Liver (tissue), 9 donors: ENCODE measurements around the gene DDB1. TPM values are rescaled to one million over a fixed set of nuclear protein-coding genes. Genes with fewer than 3 reads are reported as not detected.
A peak's percentile ranks its signal among the peaks of the same experiment; 100 is the strongest.
"Not testable (repeated sequence)": the region's sequence is repeated elsewhere in the genome, so short reads cannot be mapped to it uniquely, and the experiment has no call there.

Experiments
- DNase-seq: peaks from one replicate; pipeline ENCODE4 v3.0.0-alpha.2; 2017; ENCODE audit warnings: low spot score
- H3K27ac ChIP-seq, 2 donors: one replicate each; pipeline ENCODE4 v1.7.0; 2013; ENCODE audit warnings: inconsistent platforms in 2 of 2, low read length in 2 of 2, control low read depth in 1 of 2, low read depth in 1 of 2, mild to moderate bottlenecking in 1 of 2
- H3K27me3 ChIP-seq, 4 donors: one replicate each; pipeline versions ENCODE4 v1.6.1 to v1.7.0; 2013; ENCODE audit warnings: low read length in 3 of 4, inconsistent platforms in 1 of 4, mild to moderate bottlenecking in 1 of 4, moderate library complexity in 1 of 4; ENCODE audit not compliant: control insufficient read depth in 4 of 4, insufficient read depth in 4 of 4
- H3K36me3 ChIP-seq, 4 donors: one replicate each; pipeline versions ENCODE4 v1.6.1 to v1.7.0; 2013; ENCODE audit warnings: low read length in 3 of 4, mild to moderate bottlenecking in 3 of 4, low read depth in 1 of 4, moderate library complexity in 1 of 4; ENCODE audit not compliant: control insufficient read depth in 4 of 4, insufficient read depth in 3 of 4
- H3K4me1 ChIP-seq, 4 donors: one replicate each; pipeline versions ENCODE4 v1.6.1 to v1.7.0; 2013; ENCODE audit warnings: low read length in 3 of 4, mild to moderate bottlenecking in 3 of 4, moderate library complexity in 1 of 4; ENCODE audit not compliant: control insufficient read depth in 4 of 4, insufficient read depth in 4 of 4
- H3K4me3 ChIP-seq, 3 donors: one replicate each; pipeline versions ENCODE4 v1.6.1 to v1.7.0; 2013; ENCODE audit warnings: low read length in 3 of 3, control low read depth in 1 of 3, low read depth in 1 of 3, mild to moderate bottlenecking in 1 of 3
- H3K9ac ChIP-seq, 2 donors: one replicate each; pipeline ENCODE4 v1.7.0; 2013; ENCODE audit warnings: low read length in 2 of 2, mild to moderate bottlenecking in 2 of 2, moderate library complexity in 2 of 2, control low read depth in 1 of 2, low read depth in 1 of 2
- H3K9me3 ChIP-seq, 4 donors: one replicate each; pipeline versions ENCODE4 v1.6.1 to v1.7.0; 2013; ENCODE audit warnings: low read length in 3 of 4; ENCODE audit not compliant: control insufficient read depth in 4 of 4
- EGR1 ChIP-seq, 2 donors: IDR thresholded peaks; 2 replicates each; pipeline ENCODE4 v1.6.1; 2016 to 2018; ENCODE audit warnings: antibody characterized with exemption in 2 of 2, low read depth in 2 of 2
- FOXA1 ChIP-seq: IDR thresholded peaks from 2 replicates; pipeline ENCODE4 v1.6.1; 2016; ENCODE audit warnings: antibody characterized with exemption
- FOXA2 ChIP-seq: IDR thresholded peaks from 2 replicates; pipeline ENCODE4 v1.6.1; 2016; ENCODE audit warnings: antibody characterized with exemption
- GABPA ChIP-seq, 2 donors: IDR thresholded peaks in 1 of 2; conservative IDR thresholded peaks in 1 of 2; 2 replicates each; pipeline ENCODE4 v1.6.1; 2016; ENCODE audit warnings: antibody characterized with exemption in 2 of 2, mild to moderate bottlenecking in 1 of 2, moderate library complexity in 1 of 2
- HNF4A ChIP-seq, 2 donors: conservative IDR thresholded peaks; 2 replicates each; pipeline ENCODE4 v1.6.1; 2016; ENCODE audit warnings: antibody characterized with exemption in 2 of 2, mild to moderate bottlenecking in 2 of 2
- HNF4G ChIP-seq: IDR thresholded peaks from 2 replicates; pipeline ENCODE4 v1.6.1; 2016; ENCODE audit warnings: antibody characterized with exemption
- JUND ChIP-seq, 2 donors: IDR thresholded peaks; 2 replicates each; pipeline ENCODE4 v1.6.1; 2016; ENCODE audit warnings: antibody characterized with exemption in 2 of 2
- NR2F2 ChIP-seq: IDR thresholded peaks from 2 replicates; pipeline ENCODE4 v1.6.1; 2016; ENCODE audit warnings: antibody characterized with exemption
- RAD21 ChIP-seq, 2 donors: IDR thresholded peaks; 2 replicates each; pipeline ENCODE4 v1.6.1; 2016; ENCODE audit warnings: antibody characterized with exemption in 2 of 2, mild to moderate bottlenecking in 2 of 2
- RXRA ChIP-seq, 2 donors: IDR thresholded peaks; 2 replicates each; pipeline ENCODE4 v1.6.1; 2017 to 2018; ENCODE audit warnings: antibody characterized with exemption in 2 of 2, mild to moderate bottlenecking in 1 of 2
- SP1 ChIP-seq: IDR thresholded peaks from 2 replicates; pipeline ENCODE4 v1.6.1; 2018; ENCODE audit warnings: antibody characterized with exemption, mild to moderate bottlenecking
- TAF1 ChIP-seq: conservative IDR thresholded peaks from 2 replicates; pipeline ENCODE4 v1.6.1; 2016; ENCODE audit warnings: antibody characterized with exemption, mild to moderate bottlenecking
- YY1 ChIP-seq: IDR thresholded peaks from 2 replicates; pipeline ENCODE4 v1.6.1; 2016; ENCODE audit warnings: antibody characterized with exemption, mild to moderate bottlenecking
- WGBS: extraction: QIAGEN DNeasy Blood & Tissue Kit; methylation state at CpG from one replicate; pipeline ENCODE4 v1.1.7; 2013; 5-methylcytosine and 5-hydroxymethylcytosine counted together
- polyA plus RNA-seq, 2 donors: library from polyadenylated mRNA; stranded (reverse) in 1 of 2; unstranded in 1 of 2; fragments of 200-250 nt in 1 of 2; fragments of >200 nt in 1 of 2; fragmentation: Nextera tagmentation in 1 of 2; extraction: Ambion mirVana in 1 of 2; gene quantifications; one replicate each; pipeline versions ENCODE4 v1.2.1 to v1.2.3, GENCODE V29; 2013 to 2015
- total RNA-seq, 2 donors: library from RNA; depleted of rRNA; stranded (reverse); fragments of >200 nt; gene quantifications; one replicate each; pipeline ENCODE4 v1.2.3, GENCODE V29; 2014
- TF ChIP-seq, protein P1 (sequence below): IDR thresholded peaks from 2 replicates; pipeline ENCODE4 v1.6.1; 2016; ENCODE audit warnings: antibody characterized with exemption
- TF ChIP-seq, protein P2 (sequence below): IDR thresholded peaks from 2 replicates; pipeline ENCODE4 v1.6.1; 2016; ENCODE audit warnings: antibody characterized with exemption, mild to moderate bottlenecking
- TF ChIP-seq, protein P3 (sequence below): IDR thresholded peaks from 2 replicates; pipeline ENCODE4 v1.6.1; 2016; ENCODE audit warnings: antibody characterized with exemption
- TF ChIP-seq, protein P4 (sequence below): fragments of 150-350 bp; IDR thresholded peaks from 2 replicates; pipeline ENCODE4 v1.5.1; 2017; ENCODE audit warnings: improper control_type of control experiment, low read depth, low read length; ENCODE audit not compliant: missing input control
- TF ChIP-seq, protein P5 (sequence below): IDR thresholded peaks from 2 replicates; pipeline ENCODE4 v1.6.1; 2016; ENCODE audit warnings: antibody characterized with exemption
- donor health status: healthy.
- donor health status: healthy.
- donor health status: healthy.
- donor health status: healthy.
- donor health status: healthy.

Gene DDB1
- total and polyA plus RNA-seq, 4 donors, result 37.5 to 146 (median 88.9) TPM

DNA sequence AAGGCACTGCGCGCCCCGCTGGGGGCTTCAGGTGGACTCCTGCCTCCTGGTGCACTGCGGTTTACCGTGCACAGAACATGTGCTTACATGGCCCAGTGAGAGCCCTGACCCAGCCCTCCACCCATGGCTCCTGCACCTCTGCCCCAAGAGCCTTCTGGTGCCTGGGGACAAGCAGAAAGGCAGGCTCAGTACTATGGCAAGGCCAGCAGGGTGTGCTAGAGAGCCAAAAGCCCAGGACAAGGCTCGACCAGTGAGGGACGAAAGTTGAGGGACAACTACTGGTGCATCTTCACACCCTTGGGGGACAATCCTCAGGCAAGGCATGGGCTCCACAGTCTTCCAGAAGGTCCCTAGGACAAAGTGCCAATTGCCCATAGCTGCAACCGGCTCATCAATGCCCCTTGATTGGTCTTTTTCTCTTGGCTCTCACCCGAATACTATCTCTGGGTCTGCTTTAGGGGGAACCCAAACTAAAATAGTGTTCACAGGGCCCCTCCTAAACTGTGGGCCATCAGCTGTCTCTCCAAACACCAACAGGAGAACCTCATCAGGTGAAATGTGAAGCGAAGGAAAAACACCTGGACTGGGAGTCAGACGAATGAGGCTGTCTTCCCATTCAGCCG, 78.4 kb downstream of the DDB1 start:
- Histone ChIP-seq H3K9me3 (no peaks in the 10 kb centered on the region), H3K27ac (no peak overlapping the region), H3K9ac (no peak overlapping the region), H3K36me3 (no peaks in the 10 kb centered on the region), H3K4me3 (no peak overlapping the region), H3K4me1 (no peaks in the 10 kb centered on the region), H3K27me3 (no peaks in the 10 kb centered on the region)
- TF ChIP-seq EGR1 (IDR thresholded peaks at IDR 0.05; ENCODE audit: low read depth in 2 of 2) (no peak), TAF1 (no peak), RAD21 (IDR thresholded peaks at IDR 0.05) (peak; percentile 92 to 94), NR2F2 (no peak), FOXA2 (no peak), HNF4A (conservative IDR thresholded peaks at IDR 0.05) (no peak), SP1 (no peak), FOXA1 (no peak), GABPA (IDR thresholded peaks at IDR 0.05 in 1 of 2, conservative IDR thresholded peaks at IDR 0.05 in 1 of 2) (no peak), JUND (IDR thresholded peaks at IDR 0.05) (no peak), RXRA (IDR thresholded peaks at IDR 0.05) (peak in 1 of 2 donors; percentile 6), HNF4G (no peak), YY1 (no peak)
- TF ChIP-seq, protein P1, sequence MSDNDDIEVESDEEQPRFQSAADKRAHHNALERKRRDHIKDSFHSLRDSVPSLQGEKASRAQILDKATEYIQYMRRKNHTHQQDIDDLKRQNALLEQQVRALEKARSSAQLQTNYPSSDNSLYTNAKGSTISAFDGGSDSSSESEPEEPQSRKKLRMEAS, result no peak
- TF ChIP-seq, protein P2, sequence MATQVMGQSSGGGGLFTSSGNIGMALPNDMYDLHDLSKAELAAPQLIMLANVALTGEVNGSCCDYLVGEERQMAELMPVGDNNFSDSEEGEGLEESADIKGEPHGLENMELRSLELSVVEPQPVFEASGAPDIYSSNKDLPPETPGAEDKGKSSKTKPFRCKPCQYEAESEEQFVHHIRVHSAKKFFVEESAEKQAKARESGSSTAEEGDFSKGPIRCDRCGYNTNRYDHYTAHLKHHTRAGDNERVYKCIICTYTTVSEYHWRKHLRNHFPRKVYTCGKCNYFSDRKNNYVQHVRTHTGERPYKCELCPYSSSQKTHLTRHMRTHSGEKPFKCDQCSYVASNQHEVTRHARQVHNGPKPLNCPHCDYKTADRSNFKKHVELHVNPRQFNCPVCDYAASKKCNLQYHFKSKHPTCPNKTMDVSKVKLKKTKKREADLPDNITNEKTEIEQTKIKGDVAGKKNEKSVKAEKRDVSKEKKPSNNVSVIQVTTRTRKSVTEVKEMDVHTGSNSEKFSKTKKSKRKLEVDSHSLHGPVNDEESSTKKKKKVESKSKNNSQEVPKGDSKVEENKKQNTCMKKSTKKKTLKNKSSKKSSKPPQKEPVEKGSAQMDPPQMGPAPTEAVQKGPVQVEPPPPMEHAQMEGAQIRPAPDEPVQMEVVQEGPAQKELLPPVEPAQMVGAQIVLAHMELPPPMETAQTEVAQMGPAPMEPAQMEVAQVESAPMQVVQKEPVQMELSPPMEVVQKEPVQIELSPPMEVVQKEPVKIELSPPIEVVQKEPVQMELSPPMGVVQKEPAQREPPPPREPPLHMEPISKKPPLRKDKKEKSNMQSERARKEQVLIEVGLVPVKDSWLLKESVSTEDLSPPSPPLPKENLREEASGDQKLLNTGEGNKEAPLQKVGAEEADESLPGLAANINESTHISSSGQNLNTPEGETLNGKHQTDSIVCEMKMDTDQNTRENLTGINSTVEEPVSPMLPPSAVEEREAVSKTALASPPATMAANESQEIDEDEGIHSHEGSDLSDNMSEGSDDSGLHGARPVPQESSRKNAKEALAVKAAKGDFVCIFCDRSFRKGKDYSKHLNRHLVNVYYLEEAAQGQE, result no peak
- TF ChIP-seq, protein P3, sequence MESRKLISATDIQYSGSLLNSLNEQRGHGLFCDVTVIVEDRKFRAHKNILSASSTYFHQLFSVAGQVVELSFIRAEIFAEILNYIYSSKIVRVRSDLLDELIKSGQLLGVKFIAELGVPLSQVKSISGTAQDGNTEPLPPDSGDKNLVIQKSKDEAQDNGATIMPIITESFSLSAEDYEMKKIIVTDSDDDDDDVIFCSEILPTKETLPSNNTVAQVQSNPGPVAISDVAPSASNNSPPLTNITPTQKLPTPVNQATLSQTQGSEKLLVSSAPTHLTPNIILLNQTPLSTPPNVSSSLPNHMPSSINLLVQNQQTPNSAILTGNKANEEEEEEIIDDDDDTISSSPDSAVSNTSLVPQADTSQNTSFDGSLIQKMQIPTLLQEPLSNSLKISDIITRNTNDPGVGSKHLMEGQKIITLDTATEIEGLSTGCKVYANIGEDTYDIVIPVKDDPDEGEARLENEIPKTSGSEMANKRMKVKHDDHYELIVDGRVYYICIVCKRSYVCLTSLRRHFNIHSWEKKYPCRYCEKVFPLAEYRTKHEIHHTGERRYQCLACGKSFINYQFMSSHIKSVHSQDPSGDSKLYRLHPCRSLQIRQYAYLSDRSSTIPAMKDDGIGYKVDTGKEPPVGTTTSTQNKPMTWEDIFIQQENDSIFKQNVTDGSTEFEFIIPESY, result no peak
- TF ChIP-seq, protein P4, sequence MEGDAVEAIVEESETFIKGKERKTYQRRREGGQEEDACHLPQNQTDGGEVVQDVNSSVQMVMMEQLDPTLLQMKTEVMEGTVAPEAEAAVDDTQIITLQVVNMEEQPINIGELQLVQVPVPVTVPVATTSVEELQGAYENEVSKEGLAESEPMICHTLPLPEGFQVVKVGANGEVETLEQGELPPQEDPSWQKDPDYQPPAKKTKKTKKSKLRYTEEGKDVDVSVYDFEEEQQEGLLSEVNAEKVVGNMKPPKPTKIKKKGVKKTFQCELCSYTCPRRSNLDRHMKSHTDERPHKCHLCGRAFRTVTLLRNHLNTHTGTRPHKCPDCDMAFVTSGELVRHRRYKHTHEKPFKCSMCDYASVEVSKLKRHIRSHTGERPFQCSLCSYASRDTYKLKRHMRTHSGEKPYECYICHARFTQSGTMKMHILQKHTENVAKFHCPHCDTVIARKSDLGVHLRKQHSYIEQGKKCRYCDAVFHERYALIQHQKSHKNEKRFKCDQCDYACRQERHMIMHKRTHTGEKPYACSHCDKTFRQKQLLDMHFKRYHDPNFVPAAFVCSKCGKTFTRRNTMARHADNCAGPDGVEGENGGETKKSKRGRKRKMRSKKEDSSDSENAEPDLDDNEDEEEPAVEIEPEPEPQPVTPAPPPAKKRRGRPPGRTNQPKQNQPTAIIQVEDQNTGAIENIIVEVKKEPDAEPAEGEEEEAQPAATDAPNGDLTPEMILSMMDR, result peak; percentile 88
- TF ChIP-seq, protein P5, sequence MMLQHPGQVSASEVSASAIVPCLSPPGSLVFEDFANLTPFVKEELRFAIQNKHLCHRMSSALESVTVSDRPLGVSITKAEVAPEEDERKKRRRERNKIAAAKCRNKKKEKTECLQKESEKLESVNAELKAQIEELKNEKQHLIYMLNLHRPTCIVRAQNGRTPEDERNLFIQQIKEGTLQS, result no peak
- DNase-seq, result peak; percentile 85
- WGBS, result 55% methylated on average over 12 of the region's 12 CpGs

DNA sequence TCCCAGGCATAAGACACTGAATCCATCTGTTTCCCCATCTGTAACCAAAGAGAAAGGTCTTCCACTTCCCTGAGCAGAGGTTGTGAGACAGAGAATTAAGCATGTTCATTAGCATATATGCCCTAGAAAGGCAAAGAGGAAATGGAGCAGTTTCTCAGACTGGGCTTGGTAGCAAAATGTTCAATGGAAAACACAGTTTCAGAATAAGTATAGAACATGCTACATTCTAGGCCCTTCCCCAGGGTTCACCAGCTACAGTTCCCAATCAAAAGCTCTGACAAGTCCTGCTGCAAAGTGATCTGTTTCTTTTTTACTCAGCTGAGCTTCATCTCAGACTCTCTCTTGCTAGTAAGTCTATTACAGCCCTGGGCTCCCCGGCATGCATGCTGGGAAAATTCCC, 80.6 kb downstream of the DDB1 start:
- 73% methylated on average over 1 of the region's 1 CpG for WGBS
- not testable (repeated sequence) for H3K9me3 ChIP-seq, H3K4me1 ChIP-seq, H3K36me3 ChIP-seq, H3K27ac ChIP-seq, DNase-seq, H3K27me3 ChIP-seq, H3K4me3 ChIP-seq, H3K9ac ChIP-seq

DNA sequence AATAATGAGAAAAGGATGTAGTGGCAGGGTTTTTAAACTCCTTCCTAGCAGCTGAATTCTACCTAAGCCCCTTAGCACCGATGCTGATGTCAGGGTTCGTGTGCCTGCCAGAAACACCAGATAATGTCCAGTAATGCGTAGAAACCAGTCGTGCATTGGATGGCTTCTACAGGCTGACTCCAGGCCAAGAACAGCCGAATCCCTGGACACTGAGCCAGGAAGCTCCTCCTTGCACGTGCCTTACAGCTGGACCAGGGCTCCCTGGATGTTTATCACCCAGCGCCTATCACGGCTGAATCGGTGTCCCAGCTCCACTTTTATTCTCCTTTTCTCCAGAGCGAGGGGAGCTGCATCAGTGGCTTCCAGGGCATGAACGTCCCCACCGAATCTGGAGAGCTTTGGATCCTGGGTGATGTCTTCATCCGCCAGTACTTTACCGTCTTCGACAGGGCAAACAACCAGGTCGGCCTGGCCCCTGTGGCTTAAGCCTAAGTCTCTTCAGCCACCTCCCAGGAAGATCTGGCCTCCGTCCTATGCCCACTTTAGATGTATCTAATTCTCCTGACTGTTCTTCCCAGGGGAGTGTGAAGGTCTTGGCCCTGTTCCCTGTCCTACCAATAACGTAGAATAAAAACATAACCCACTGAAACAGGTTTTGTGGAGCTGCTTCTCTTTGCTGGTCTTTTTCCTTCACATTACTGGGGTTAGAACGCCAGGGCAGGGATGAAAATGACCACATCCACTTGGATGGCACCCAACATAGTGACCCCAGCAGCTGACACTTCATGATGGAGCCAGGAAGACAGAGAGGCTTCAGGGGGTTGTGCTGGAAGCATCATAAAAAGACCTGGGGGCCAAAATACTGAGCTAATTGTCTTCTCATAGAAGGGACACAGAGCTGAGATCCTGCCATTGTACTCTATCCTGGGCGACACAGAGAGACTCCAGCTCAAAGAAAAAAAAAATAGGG, 81.8 kb downstream of the DDB1 start:
- H3K4me3 ChIP-seq, H3K9me3 ChIP-seq, H3K4me1 ChIP-seq, DNase-seq, H3K9ac ChIP-seq, H3K36me3 ChIP-seq, H3K27me3 ChIP-seq, H3K27ac ChIP-seq: not testable (repeated sequence)
- 80% methylated on average over 20 of the region's 20 CpGs for WGBS
